HG03039 (cell line): ENCODE data around the gene SPECC1.
"Not testable (repeated sequence)": the region's sequence is repeated elsewhere in the genome, so short reads cannot be mapped to it uniquely, and the experiment has no call there.

ENCODE experiments used
- ATAC-seq: cut with Tn5 transposase; IDR thresholded peaks from one replicate; pipeline ENCODE4 v1.9.1; 2021; ENCODE audit warnings: mild to moderate bottlenecking, moderate library complexity; ENCODE audit not compliant: unreplicated experiment

SPECC1 gene

DNA sequence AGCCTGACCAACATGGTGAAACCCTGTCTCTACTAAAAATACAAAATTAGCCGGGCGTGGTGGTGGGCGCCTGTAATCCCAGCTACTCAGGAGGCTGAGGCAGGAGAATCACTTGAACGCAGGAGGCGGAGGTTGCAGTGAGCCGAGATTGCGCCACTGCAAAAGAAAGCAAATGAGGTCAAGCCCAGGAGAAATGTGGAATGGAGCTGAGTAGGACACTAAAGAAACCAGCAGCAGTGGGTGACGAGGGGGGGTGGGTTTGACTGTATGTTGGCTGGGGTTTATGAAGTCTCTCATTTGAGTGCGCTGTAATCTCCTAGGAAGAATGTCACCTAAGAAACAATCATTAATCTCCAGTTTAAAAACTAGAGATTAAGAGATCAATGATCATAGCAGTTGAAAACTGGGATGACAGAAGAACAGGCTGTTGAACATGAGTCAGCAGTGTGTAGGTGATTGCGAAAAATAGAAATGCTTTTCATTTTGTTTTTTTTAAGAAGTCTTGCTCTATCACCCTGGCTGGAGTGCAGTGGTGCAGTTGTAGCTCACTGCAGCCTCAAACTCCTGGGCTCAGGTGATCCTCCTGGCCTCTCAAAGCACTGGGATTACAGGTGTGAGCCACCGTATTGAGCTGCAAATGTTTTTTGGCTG, 218.7 kb downstream of the SPECC1 start:
- not testable (repeated sequence) for ATAC-seq

DNA sequence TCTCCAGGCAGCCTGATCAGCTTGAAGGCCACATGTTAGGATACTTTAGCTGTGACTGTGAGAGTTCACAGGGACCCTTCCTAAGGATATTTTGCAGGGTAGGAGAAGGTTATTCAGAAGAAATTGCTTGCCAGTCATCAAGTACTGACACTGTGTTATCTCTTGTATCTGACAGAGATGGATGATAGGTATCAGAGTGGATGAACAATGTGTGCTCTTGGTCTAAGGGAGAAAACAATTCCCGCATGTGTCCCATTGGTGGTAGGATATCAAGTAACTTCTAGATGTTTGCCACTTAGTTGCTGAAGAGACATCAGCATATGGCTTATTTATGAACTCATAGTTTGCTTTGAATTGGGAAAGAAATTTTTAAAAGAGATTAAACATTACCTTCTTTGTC, 219.3 kb downstream of the SPECC1 start:
- ATAC-seq, result no peak

DNA sequence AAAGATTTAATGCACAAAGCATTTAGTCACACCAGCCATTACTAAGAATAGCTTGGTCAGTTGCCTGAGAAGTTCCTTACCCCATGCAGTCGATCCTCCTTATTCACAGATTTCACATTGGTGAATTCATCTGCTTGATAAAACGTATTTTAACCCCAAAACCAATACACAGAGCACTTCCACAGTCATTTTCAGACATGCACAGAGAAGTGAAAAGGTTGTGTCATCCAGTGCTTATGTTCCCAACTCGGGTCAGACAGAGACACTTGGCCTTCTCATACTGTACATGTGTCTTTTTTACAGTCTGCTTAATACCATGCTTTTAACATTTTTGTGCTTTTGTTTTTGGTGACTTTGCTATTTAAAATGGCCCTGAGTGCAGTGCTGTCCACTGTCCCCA, 219.7 kb downstream of the SPECC1 start:
- no peak for ATAC-seq

DNA sequence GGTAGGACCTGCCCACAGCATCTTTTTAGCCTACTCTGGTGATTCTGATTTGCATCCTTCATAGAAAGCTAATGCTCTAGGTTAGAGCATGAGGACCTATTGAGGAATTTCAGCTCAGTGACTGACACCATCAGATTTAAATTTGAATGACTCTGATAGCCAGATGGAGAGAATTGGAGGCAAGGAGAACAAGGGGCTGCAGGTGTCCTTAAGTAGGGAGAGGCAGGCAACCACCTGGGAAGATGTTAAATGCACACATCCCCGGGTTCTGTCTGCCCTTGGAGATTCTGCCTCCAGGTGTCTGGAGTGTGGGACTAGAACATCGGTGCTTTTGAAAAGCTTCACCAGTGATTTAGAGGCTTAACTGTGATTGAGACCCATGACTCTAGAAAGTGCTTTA, 221.8 kb downstream of the SPECC1 start:
- ATAC-seq, result no peak

DNA sequence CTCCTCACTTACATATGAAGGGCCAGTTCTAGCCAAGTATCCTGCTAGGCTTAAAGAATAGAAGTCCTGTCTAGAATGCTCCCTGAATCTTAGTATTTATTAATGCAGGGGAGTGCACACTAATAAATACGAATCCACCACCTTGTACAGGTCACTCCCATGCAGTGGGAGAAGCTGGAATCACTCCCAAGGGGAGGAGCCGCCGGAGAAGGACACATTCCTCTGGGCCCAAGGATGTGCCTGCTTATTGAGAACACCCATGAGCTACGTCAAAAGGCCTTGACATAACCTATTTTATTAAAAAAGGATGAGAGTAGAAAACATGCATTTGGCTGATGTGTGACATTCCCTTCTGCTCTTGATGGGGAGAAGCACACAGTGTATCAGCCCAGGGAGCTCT, 223.5 kb downstream of the SPECC1 start:
- no peak for ATAC-seq

DNA sequence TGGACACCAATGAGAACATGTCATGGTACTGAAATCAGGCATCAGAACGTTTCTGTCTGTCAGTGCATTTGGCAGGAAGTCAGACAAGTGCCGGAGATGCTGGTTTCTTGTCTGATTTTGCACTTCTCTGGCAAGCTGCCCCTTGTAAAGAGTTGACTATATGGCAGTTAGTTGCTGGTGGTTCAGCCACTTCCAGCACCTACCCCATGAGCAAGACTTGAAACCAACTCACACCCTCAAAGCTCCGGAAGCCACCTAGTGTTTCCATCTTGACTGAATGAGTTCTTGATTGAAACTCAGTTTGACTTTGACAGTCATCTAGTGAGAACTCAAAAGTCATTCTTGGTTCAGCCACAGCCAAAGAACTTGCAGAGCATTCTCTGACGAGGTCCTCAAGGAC, 225.1 kb downstream of the SPECC1 start:
- no peak for ATAC-seq

DNA sequence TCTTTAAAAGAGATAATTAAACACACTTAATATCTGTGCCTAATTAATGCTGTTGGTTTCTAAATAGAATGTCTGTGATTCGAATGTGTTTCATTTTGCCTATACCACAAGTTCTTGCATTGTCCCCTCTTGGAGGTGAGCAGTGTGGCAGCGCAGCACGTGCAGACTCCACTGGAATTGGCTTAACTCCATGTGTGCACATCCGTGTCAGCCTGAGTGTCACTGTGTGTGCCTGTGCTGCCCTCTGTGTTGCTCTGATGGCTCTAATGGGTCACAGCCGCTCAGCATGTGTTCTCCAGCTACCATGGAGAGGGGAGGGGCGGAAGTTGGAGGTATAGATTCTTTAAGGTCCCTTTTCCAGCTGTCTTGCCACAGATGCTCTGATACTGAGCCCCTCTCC, 226.6 kb downstream of the SPECC1 start:
- no peak for ATAC-seq

DNA sequence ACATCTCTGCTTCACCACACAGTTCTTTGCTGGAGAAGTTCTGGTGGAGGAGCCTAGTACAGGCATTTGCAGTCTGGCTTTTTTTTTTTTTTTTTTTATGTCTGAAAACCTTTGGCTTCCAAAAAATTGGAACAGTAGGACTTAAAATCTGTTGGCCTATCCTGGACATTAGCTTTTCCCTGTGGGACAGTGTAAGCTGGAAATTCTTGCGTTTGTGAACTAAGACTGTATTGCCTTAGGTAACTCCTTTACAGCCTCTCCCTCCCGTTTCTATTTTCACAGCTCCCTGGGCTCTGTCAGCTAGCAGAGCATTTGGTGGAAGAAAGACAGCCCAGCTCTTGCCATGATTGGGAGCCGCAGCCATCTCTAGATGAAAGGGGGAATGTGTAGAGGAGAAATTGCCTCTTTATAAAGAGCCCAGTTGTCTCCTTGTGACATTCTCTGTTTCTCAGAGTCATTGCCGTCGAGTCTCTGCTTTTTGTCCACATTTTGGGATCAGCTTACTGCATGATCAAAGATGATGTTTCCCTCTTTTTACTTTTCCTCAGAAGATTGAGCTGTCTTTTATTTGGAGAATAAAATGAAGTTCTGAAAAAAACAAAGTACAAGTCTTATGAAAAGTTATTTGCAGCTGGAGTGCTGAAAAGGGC, 227.5 kb downstream of the SPECC1 start:
- ATAC-seq, result no peak

DNA sequence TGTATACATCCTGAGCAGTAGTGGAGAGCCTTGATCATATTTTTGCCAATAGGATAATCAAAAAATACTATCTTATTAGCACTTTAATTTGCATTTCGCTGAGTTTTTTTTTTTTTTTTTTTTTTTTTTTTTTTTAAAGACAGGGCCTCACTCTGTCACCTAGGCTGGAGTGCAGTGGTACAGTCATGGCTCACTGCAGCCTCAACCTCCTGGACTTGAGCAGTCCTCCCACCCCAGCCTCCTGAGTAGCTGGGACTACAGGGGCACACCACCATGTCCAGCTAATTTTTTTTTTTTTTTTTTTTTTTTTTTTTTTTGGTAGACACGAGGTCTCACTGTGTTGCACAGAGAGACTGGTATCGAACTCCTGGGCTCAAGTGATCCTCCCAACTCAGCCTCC, 230.6 kb downstream of the SPECC1 start:
- not testable (repeated sequence) for ATAC-seq

DNA sequence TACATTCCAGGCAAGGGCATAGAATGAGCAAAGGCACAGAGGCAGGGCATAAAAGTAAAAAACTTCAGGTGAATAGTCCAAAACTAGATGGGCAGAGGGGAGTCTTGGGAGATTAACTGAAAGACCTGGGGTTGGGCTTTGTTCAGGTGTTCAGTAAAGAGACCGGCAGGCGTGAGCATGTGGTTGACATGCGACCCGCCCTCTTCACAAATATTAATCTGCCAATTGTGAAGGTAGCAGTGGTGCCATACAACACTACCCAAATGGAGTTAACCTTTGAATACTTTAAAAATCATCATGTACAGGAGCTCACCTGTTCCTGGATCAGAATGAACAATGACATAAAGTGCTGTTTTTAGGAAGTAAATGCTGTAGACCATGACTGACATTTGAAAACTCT, 232.7 kb downstream of the SPECC1 start:
- no peak for ATAC-seq

DNA sequence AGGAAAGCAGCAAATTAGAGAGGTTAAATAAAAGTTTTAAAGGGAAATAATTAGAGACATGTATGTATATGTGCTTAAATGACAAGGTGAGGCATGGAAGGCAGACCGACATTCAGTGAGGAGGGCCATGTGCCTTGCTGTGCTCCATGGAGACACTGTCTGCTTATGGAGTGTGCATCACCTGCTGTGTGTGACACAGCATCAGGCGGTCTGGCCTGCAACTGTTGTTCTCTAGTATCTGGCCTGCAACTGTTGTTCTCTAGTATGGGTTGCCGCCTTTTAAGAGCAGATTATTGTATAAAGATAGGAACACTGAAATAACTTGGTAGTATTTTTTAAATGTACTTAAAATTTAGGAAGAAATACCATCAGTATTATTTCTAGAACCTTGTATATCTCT, 233.1 kb downstream of the SPECC1 start:
- ATAC-seq, result no peak

DNA sequence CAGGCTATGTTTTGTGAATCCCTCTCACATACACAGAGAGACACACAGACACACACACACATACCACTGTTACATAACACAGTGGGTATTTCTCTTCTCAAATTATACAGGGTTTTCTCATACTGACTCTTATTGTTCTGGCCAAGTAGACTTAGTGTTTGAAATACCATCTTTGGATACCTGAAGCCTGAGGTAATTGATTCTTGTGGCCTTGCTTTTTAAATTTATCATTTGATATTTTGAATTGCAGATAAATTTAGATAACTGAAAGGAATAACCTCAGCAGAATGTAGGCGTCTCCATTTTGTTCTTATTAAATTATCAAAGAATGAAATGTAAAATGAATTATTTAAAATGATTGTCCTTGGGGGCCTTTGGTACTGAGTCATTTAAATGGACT, 234.4 kb downstream of the SPECC1 start:
- ATAC-seq, result no peak

DNA sequence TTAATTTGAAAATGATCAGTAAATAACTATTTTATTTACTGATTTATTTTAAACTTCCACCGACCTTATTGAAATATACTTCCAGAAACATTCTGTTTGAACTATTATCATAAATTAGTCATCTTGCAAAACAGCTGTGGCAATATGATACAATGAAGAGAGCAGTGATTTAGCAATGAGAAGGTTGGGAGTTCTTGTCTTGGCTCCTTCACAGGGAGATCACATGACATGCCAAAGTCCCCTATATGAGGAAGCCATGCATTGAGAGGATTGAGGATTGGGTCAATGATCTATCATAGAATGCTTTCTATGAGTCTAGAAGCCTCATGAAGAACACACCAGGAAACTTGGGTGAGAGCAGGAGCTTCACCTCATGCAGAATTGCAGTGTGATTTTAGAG, 235.5 kb downstream of the SPECC1 start:
- no peak for ATAC-seq

DNA sequence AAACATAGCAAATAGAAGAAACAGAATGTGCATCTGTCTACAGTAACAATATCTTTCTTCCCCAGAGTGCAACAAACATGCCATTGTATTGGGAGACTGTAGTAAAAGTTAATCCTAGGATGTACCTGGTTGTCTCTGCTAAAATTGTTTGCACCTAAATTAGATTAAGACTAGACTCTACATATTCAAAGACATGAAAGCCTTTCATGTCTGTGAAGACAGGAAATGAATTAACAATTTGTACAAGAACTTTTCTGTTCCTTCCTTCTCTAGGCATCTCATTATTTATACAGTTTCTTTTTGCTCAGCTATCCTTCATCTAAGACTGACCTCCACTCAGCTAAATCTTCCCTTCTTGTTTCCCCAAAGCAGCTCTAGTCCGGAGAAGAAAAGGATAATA, 237.5 kb downstream of the SPECC1 start:
- ATAC-seq, result no peak

DNA sequence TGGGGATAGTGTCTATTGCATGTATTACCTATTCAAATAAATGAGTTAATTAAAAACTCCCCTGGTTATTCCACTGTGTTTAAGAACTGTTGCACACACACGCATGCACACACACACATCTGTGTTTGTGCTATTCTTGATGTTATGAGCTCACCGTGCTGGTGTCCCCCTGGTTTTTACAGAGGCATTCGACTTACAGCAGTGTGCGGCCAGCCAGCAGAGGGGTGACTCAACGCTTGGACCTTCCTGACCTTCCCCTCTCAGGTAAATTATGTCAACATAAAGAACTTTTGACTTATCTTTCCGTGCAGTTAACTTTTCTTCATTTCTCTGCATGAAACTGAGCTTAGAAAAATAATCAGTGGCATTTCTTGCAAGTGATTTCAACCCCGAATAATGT, 244.2 kb downstream of the SPECC1 start:
- no peak for ATAC-seq

DNA sequence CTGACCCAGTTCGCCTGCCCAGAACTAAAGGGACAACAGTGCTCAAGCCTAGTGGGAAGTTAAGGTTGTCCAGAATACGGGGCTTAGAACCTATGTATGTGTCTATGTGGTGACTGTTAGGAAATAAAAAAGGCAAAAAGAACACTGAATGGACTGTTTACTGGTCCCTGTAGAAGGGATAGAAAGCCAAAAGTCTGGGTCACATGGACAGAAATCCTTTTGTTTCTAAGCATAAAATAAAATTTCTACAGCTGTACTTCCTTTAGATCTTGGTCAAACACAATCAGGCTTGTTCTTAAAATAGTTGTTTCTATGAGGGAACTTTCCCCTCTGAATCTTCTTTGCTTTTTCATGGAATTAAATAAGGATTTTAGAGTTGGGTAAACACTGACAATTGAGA, 245.4 kb downstream of the SPECC1 start:
- no peak for ATAC-seq

DNA sequence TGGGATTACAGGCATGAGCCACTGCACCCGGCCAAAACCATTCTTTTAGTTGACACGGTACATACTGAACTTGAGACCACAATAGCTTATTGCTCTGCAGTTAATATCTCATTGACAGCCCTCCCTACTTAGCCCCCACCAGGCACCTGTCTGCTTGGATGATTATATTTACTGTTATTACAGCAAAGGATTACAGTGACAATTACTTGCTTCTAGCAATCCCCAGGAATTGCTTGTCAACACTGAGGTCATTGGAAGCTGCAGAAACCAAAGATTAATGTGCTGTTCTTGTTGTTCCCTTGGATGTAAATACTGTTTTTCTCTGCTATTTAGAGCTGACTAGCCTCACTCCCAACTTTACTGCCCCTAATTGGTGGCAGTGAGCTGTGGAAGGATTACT, 247.0 kb downstream of the SPECC1 start:
- no peak for ATAC-seq

DNA sequence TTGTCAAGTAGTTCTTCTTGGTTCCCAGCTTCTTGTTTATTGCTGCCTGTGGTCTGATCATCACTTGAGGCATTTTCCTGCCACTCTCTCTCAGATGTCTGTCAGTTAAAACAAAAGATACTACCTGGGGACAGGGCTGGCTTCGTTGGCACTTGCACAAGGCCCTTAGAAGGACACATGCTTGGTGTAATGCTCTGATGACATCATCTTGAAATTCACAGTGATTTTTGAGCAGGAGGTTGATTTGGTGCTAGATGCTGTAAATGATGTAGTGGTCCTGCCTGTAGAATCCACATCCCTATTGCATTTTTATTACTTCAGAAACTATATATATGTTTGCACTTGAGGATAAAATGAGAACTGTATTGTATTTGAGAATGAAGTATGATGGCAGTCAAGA, 247.8 kb downstream of the SPECC1 start:
- no peak for ATAC-seq

DNA sequence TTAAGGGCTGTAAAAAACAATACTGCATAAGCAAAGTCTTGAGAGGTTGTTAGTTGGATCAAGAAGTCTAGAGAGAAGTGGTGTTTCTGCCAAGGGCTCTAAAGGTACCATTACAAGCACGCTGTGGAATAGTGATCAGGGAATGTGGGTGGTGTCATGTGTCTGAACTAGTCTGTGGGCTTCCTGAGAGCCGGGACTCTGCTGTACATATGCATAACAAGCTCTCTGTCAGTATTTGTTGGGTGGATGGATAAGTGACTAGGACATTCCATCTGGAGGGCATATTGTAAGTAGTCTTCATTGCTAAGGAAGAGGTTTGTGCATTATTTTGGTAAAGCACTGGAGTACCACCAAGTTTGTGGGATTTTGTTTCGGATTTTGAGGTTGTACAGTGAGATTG, 248.6 kb downstream of the SPECC1 start:
- ATAC-seq, result no peak

DNA sequence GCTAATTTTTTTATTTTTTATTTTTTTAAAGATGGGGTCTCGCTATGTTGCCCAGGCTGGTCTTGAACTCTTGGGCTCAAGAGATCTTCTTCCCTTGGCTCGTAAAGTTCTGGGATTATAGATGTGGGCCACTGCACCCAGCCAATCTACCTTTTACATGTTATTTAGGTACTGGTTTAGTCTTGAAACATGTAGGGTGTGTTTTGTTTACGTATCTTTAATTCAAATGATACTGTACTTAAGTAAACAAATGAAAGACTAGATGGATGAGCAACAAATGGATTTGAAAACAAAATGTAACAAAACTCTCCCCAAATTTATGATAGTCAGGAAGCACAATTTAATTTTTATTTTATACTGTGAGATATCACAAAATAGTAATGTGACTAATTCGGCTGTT, 250.5 kb downstream of the SPECC1 start:
- no peak for ATAC-seq

DNA sequence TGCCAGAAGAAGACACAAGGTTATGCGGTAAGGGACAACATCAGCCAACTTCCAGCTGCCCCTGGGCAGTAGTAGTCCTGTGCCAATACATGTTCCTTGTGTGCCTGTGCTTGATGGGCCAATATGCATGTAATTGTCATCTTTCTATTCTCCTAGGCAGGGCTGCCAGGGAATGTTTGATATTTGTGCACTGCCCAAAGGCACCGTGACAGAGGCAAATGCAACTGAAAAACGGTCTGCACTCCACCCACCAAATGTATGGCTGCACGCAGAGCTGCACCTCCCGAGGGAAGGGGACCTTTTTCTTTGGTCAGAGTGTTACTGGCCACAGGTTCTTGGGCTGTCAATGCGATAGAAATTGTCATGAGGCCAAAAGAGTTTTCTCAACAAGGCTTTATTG, 251.1 kb downstream of the SPECC1 start:
- ATAC-seq, result no peak

DNA sequence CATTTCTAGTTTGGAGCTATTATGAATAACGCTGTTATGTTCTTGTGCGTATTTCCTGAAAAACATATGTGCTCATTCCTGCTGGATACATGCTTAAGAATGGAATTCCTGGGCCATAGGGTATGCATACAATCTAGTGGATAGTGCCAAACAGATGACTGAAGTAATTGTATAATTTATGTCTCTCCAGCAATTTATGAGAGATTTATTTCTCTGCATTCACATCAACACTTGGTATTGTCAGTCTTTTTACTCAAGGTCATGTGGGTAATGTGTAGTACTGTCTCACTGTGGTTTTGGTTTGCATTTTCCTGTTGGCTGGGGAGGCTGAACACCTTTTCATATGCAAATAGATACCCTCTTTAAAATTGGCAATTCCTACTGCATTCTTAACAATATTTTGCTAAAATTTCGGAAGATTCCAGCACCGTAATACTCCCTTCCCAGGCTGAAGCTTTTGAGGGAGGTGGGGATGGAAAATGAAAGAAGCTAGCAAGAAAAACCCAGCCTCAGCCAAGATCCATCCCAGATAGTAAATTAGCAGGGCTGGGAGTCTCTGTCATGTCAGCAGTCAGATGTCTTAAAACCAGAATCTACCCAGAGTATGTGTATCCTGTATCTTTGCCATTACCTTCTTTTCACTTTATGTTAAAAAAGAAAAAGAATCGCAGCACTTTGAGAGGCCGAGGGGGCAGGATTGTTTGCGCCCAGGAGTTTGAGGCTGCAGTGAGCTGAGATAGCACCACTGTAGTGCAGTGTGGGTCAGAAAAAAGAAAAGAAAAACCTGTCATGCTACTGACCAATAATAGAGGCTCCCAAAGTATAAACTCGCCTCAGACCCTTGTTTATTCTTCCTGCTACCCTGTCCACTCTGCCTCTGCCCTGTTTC, 253.3 kb downstream of the SPECC1 start:
- ATAC-seq, result no peak
